ENCODE results near the gene DOCK4. TPM values are rescaled to one million over a fixed set of nuclear protein-coding genes. Genes with fewer than 3 reads are reported as not detected.

The DOCK4 gene
- total RNA-seq, 1 experiment from 2014 or later = 4.9 TPM

DNA sequence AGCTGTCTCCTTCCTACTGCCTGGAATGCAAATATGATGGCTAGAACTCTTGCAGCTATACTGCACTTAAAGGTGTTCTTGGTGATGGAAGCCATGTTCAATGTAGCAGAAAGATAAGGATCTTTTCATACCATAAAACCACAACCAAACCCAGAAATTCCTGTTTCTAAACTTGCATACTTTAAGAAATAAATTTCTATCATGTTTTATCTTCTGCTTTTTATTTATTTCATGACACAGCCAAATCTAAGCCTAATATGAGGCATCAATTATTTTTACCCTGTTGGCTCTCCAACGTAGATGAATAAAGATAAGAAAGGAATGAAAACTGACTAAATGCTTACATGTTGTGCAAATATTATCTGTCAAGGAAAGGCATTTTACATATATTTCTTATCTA lies 224.1 kb downstream of the DOCK4 start:
- Histone ChIP-seq H3K79me1 (ENCODE audit: insufficient read depth, low read depth, low read length, poor library complexity, severe bottlenecking) (no peaks in the 10 kb centered on the region), H2AK5ac (ENCODE audit: insufficient read length, low read length) (no peak overlapping the region), H3K4me2 (ENCODE audit: insufficient read depth, insufficient read length, low read length) (no peak overlapping the region), H3K56ac (ENCODE audit: insufficient read length, low read depth, low read length) (no peak overlapping the region), H2BK5ac (ENCODE audit: insufficient read length, low read length) (no peak overlapping the region), H4K8ac (replicated peaks; ENCODE audit: insufficient read length, low read depth, low read length) (no peak overlapping the region), H4K20me1 (ENCODE audit: control insufficient read depth, insufficient read depth, insufficient read length) (no peaks in the 10 kb centered on the region), H4K91ac (ENCODE audit: insufficient read length, low read depth, low read length) (no peak overlapping the region), H2AFZ (ENCODE audit: low read length) (no peak overlapping the region), H3K4ac (ENCODE audit: low read depth, low read length) (no peak overlapping the region), H2BK20ac (ENCODE audit: low read depth, low read length, poor library complexity, severe bottlenecking) (no peak overlapping the region), H3K18ac (ENCODE audit: insufficient read length, low read depth, low read length) (no peak overlapping the region), H3K9ac (ENCODE audit: extremely low read depth, insufficient read length, low read length) (no peak overlapping the region), H3K27me3 (ENCODE audit: insufficient read depth, low read length) (no peaks in the 10 kb centered on the region), H3K79me2 (ENCODE audit: insufficient read depth, low read length) (no peaks in the 10 kb centered on the region), H3K4me1 (ENCODE audit: insufficient read depth, low read length) (no peaks in the 10 kb centered on the region), H3K9me3 (ENCODE audit: control insufficient read depth, low read depth, low read length) (no peaks in the 10 kb centered on the region), H4K5ac (ENCODE audit: insufficient read length, low read depth, low read length) (no peak overlapping the region), H3K23ac (ENCODE audit: insufficient read length, low read depth, low read length) (no peak overlapping the region), H3K14ac (ENCODE audit: insufficient read depth, low read length) (no peak overlapping the region), H3K27ac (ENCODE audit: insufficient read length, low read depth, low read length) (no peak overlapping the region), H3T11ph (ENCODE audit: low read length) (no peak overlapping the region), H2BK120ac (ENCODE audit: low read depth, low read length, poor library complexity, severe bottlenecking) (no peak overlapping the region), H2BK12ac (ENCODE audit: insufficient read length, low read depth, low read length) (no peak overlapping the region), H2BK15ac (ENCODE audit: low read depth, low read length) (no peak overlapping the region), H3K23me2 (ENCODE audit: insufficient read length, low read depth, low read length, poor library complexity, severe bottlenecking) (no peaks in the 10 kb centered on the region)
- H3K4me1 Mint-ChIP-seq = no peaks in the 10 kb centered on the region
- H3K36me3 Mint-ChIP-seq (ENCODE audit: insufficient read depth in 1 of 3, low read depth in 3 of 3) = peaks cover 0 to 14% (median 0%) of the 10 kb centered on the region in 3 experiments; a peak in 4 of 7 replicates
- TF ChIP-seq, protein P1, sequence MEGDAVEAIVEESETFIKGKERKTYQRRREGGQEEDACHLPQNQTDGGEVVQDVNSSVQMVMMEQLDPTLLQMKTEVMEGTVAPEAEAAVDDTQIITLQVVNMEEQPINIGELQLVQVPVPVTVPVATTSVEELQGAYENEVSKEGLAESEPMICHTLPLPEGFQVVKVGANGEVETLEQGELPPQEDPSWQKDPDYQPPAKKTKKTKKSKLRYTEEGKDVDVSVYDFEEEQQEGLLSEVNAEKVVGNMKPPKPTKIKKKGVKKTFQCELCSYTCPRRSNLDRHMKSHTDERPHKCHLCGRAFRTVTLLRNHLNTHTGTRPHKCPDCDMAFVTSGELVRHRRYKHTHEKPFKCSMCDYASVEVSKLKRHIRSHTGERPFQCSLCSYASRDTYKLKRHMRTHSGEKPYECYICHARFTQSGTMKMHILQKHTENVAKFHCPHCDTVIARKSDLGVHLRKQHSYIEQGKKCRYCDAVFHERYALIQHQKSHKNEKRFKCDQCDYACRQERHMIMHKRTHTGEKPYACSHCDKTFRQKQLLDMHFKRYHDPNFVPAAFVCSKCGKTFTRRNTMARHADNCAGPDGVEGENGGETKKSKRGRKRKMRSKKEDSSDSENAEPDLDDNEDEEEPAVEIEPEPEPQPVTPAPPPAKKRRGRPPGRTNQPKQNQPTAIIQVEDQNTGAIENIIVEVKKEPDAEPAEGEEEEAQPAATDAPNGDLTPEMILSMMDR (conservative IDR thresholded peaks at IDR 0.05) = no peak
- WGBS (ENCODE audit: extremely low coverage, insufficient read length, low lambda C conversion rate) = no CpG with 5 or more reads among the region's 1 CpG
- no peak for DNase-seq
- H3K27ac Mint-ChIP-seq = no peak overlapping the region
- H3K27me3 Mint-ChIP-seq (ENCODE audit: low read depth) = no peaks in the 10 kb centered on the region
- H3K9me3 Mint-ChIP-seq = no peaks in the 10 kb centered on the region
- H3K4me3 Mint-ChIP-seq = no peak overlapping the region
